NCI-H2196 treated with DMSO at 0.1 percent for 48 hours (cell line): ENCODE measurements around the gene STK39.
"Not testable (repeated sequence)": the region's sequence is repeated elsewhere in the genome, so short reads cannot be mapped to it uniquely, and the experiment has no call there.

Source experiments
- DNase-seq: peaks from one replicate; lab custom pipeline; 2025; ENCODE audit not compliant: unreplicated experiment; lab: John Stamatoyannopoulos, UW

The STK39 gene

GRCh38 chr2:168105127-168105683, 142.2 kb downstream of the STK39 start:
- no peak for DNase-seq

GRCh38 chr2:168097431-168097830, 150.0 kb downstream of the STK39 start:
- DNase-seq: no peak

GRCh38 chr2:168096158-168096557, 151.2 kb downstream of the STK39 start:
- DNase-seq: no peak

GRCh38 chr2:168091986-168092385, 155.4 kb downstream of the STK39 start:
- no peak for DNase-seq

- DNase-seq: no peak
Observed at GRCh38 chr2:168090366-168091135, 156.8 kb downstream of the STK39 start.

- DNase-seq: no peak
Observed at GRCh38 chr2:168089200-168089599, 158.2 kb downstream of the STK39 start.

GRCh38 chr2:168087401-168087800, 160.0 kb downstream of the STK39 start:
- no peak for DNase-seq

- DNase-seq: no peak
Observed at GRCh38 chr2:168086851-168087250, 160.5 kb downstream of the STK39 start.

- DNase-seq: no peak
Observed at GRCh38 chr2:168085801-168086361, 161.5 kb downstream of the STK39 start.

- DNase-seq: no peak
Observed at GRCh38 chr2:168084288-168084687, 163.1 kb downstream of the STK39 start.

- not testable (repeated sequence) for DNase-seq
Observed at GRCh38 chr2:168081452-168081851, 165.9 kb downstream of the STK39 start.

GRCh38 chr2:168079236-168079635, 168.2 kb downstream of the STK39 start:
- no peak for DNase-seq

GRCh38 chr2:168076731-168077130, 170.7 kb downstream of the STK39 start:
- DNase-seq: no peak

GRCh38 chr2:168075446-168075845, 171.9 kb downstream of the STK39 start:
- DNase-seq: no peak

- DNase-seq: no peak
Observed at GRCh38 chr2:168072626-168073303, 174.6 kb downstream of the STK39 start.

- DNase-seq: no peak
Observed at GRCh38 chr2:168064011-168064998, 183.1 kb downstream of the STK39 start.

GRCh38 chr2:168062936-168063335, 184.5 kb downstream of the STK39 start:
- DNase-seq: no peak

- no peak for DNase-seq
Observed at GRCh38 chr2:168062054-168062453, 185.3 kb downstream of the STK39 start.

- DNase-seq: no peak
Observed at GRCh38 chr2:168060986-168061750, 186.2 kb downstream of the STK39 start.

- no peak for DNase-seq
Observed at GRCh38 chr2:168059758-168060157, 187.6 kb downstream of the STK39 start.
